SH-SY5Y (cell line): ENCODE measurements around the gene GGT6.

Experiments
- GATA2 ChIP-seq: IDR thresholded peaks from 2 replicates; pipeline ENCODE4 v1.6.1; 2011; ENCODE audit warnings: mild to moderate bottlenecking, low read depth, low read length
- GATA3 ChIP-seq: IDR thresholded peaks from 2 replicates; pipeline ENCODE4 v1.6.1; 2011; ENCODE audit warnings: low read depth, mild to moderate bottlenecking, low read length, moderate library complexity

- no peak for TF ChIP-seq GATA2
- no peak for TF ChIP-seq GATA3
Observed at GRCh38 chr17:4588898-4589625, 28.7 kb upstream of the GGT6 start.
